ENCODE measurements around the gene ASB2. TPM values are rescaled to one million over a fixed set of nuclear protein-coding genes. Genes with fewer than 3 reads are reported as not detected.

The ASB2 gene
- total RNA-seq, 2 donors from 2014 or later = 115 to 187 TPM

- TF ChIP-seq CTCF (IDR thresholded peaks at IDR 0.05) = no peak
- peaks cover 0 to 72% of the 10 kb centered on the region in 2 donors for H3K4me1 ChIP-seq
- DNase-seq (ENCODE audit: low spot score) = no peak
- H3K9me3 ChIP-seq = no peaks in the 10 kb centered on the region
- H3K36me3 ChIP-seq = peaks cover 21% of the 10 kb centered on the region
- H3K4me3 ChIP-seq = no peak overlapping the region
- H3K27ac ChIP-seq = peak overlapping the region; percentile 57 to 88
- no peaks in the 10 kb centered on the region for H3K27me3 ChIP-seq
Measured at GRCh38 chr14:93967637-93968250, 8.6 kb downstream of the ASB2 start.

GRCh38 chr14:93965946-93966474 is 10.4 kb downstream of the ASB2 start:
- H3K4me3 ChIP-seq = no peak overlapping the region
- peaks cover 33% of the 10 kb centered on the region for H3K36me3 ChIP-seq
- H3K27ac ChIP-seq = peak overlapping the region; percentile 49 to 64
- TF ChIP-seq CTCF (IDR thresholded peaks at IDR 0.05) = no peak
- H3K27me3 ChIP-seq = no peaks in the 10 kb centered on the region
- peaks cover 0 to 64% of the 10 kb centered on the region in 2 donors for H3K4me1 ChIP-seq
- DNase-seq (ENCODE audit: low spot score) = no peak
- H3K9me3 ChIP-seq = no peaks in the 10 kb centered on the region

GRCh38 chr14:93965287-93965821 is 11.0 kb downstream of the ASB2 start:
- Histone ChIP-seq H3K4me3 (no peak overlapping the region), H3K36me3 (peaks cover 38% of the 10 kb centered on the region), H3K4me1 (peaks cover 0 to 57% of the 10 kb centered on the region in 2 donors), H3K9me3 (no peaks in the 10 kb centered on the region), H3K27me3 (no peaks in the 10 kb centered on the region), H3K27ac (peak overlapping the region; percentile 49 to 64)
- DNase-seq (ENCODE audit: low spot score) = no peak
- no peak for TF ChIP-seq CTCF (IDR thresholded peaks at IDR 0.05)

GRCh38 chr14:93964820-93965286 is 11.5 kb downstream of the ASB2 start:
- peaks cover 42% of the 10 kb centered on the region for H3K36me3 ChIP-seq
- H3K4me3 ChIP-seq = no peak overlapping the region
- DNase-seq (ENCODE audit: low spot score) = no peak
- TF ChIP-seq CTCF (IDR thresholded peaks at IDR 0.05) = no peak
- peaks cover 0 to 53% of the 10 kb centered on the region in 2 donors for H3K4me1 ChIP-seq
- peak overlapping the region in 1 of 2 donors; percentile 64 for H3K27ac ChIP-seq
- no peaks in the 10 kb centered on the region for H3K9me3 ChIP-seq
- H3K27me3 ChIP-seq = no peaks in the 10 kb centered on the region

- no peaks in the 10 kb centered on the region for H3K9me3 ChIP-seq
- peaks cover 0 to 53% of the 10 kb centered on the region in 2 donors for H3K4me1 ChIP-seq
- no peak for DNase-seq (ENCODE audit: low spot score)
- H3K36me3 ChIP-seq = peaks cover 43% of the 10 kb centered on the region
- peak overlapping the region; percentile 50 to 64 for H3K27ac ChIP-seq
- no peak for TF ChIP-seq CTCF (IDR thresholded peaks at IDR 0.05)
- H3K4me3 ChIP-seq = no peak overlapping the region
- no peaks in the 10 kb centered on the region for H3K27me3 ChIP-seq
Measured at GRCh38 chr14:93964281-93964680, 12.1 kb downstream of the ASB2 start.
